CD4-positive, alpha-beta T cell (primary cell): ENCODE data around the gene COL20A1. TPM values are rescaled to one million over a fixed set of nuclear protein-coding genes. Genes with fewer than 3 reads are reported as not detected.

Experiments used
- ATAC-seq: fragments of 200-7000 bp; cut with Tn5 transposase; one replicate; pipeline ENCODE4 v1.10.0; 2022; ENCODE audit warnings: mild to moderate bottlenecking; ENCODE audit not compliant: poor library complexity
- CTCF ChIA-PET: fragments of 350-600 bp; sonication (Branson Sonifier 250); formaldehyde crosslinking; loops from one replicate; lab custom pipeline; 2021; ENCODE audit warnings: antibody characterized with exemption, inconsistent platforms; lab: Charles Lee
- POLR2A ChIA-PET: fragments of 350-600 bp; sonication (Branson Sonifier 250); formaldehyde crosslinking; loops from one replicate; lab custom pipeline; 2021; ENCODE audit warnings: antibody characterized with exemption, inconsistent platforms; lab: Charles Lee
- DNase-seq, 14 experiments: peaks; one replicate each; pipeline ENCODE4 v3.0.0-alpha.2; 2013 to 2020; ENCODE audit warnings: mixed read lengths in 2 of 14
- H3K27ac ChIP-seq, 2 donors: one replicate each; pipeline versions ENCODE4 v1.5.1 to v1.7.0; 2013; ENCODE audit warnings: low read length in 2 of 2, low read depth in 1 of 2, mild to moderate bottlenecking in 1 of 2
- H3K27me3 ChIP-seq, 2 experiments: 1 replicate in 1 of 2; 2 replicates in 1 of 2; pipeline versions ENCODE4 v1.6.1 to v1.7.0; 2013; ENCODE audit warnings: low read length in 2 of 2, control low read depth in 1 of 2, mild to moderate bottlenecking in 1 of 2, moderate library complexity in 1 of 2; ENCODE audit not compliant: insufficient read depth in 2 of 2, control insufficient read depth in 1 of 2
- H3K36me3 ChIP-seq: one replicate; pipeline ENCODE4 v1.6.1; 2013; ENCODE audit warnings: low read length, control low read depth; ENCODE audit not compliant: insufficient read depth
- H3K4me1 ChIP-seq: one replicate; pipeline ENCODE4 v1.6.1; 2013; ENCODE audit warnings: low read length, control low read depth; ENCODE audit not compliant: insufficient read depth
- H3K4me3 ChIP-seq: one replicate; pipeline ENCODE4 v1.5.1; 2013; ENCODE audit warnings: mild to moderate bottlenecking, low read length, moderate library complexity
- H3K9me3 ChIP-seq, 2 experiments: 1 replicate in 1 of 2; 2 replicates in 1 of 2; pipeline versions ENCODE4 v1.6.1 to v1.7.0; 2013; ENCODE audit warnings: low read length in 2 of 2, mild to moderate bottlenecking in 2 of 2, control low read depth in 1 of 2, moderate library complexity in 1 of 2; ENCODE audit not compliant: control insufficient read depth in 1 of 2, insufficient read depth in 1 of 2
- H3K27ac Mint-ChIP-seq: one replicate; pipeline ENCODE4 v1.8.0; 2020; ENCODE audit warnings: mixed read lengths
- H3K27me3 Mint-ChIP-seq: one replicate; pipeline ENCODE4 v1.8.0; 2021; ENCODE audit warnings: mixed read lengths
- H3K36me3 Mint-ChIP-seq: one replicate; pipeline ENCODE4 v1.8.0; 2021; ENCODE audit warnings: low read depth, mixed read lengths
- H3K4me1 Mint-ChIP-seq: one replicate; pipeline ENCODE4 v1.8.0; 2021; ENCODE audit warnings: low read depth, mixed read lengths
- H3K4me3 Mint-ChIP-seq: one replicate; pipeline ENCODE4 v1.8.0; 2020; ENCODE audit warnings: mild to moderate bottlenecking, mixed read lengths
- H3K9me3 Mint-ChIP-seq: one replicate; pipeline ENCODE4 v1.8.0; 2020; ENCODE audit warnings: mixed read lengths
- intact Hi-C, 2 experiments: fragments of 100-400 bp; cut with DNase I in 1 of 2; cut with micrococcal nuclease in 1 of 2; formaldehyde crosslinking; loops; one replicate each; pipeline versions ENCODE4 v1.15.1 to v1.9.0; 2023 to 2025; cut with DNase I, micrococcal nuclease
- total RNA-seq, 174 experiments: library from RNA in 2 of 174; stranded (reverse) in 2 of 174; gene quantifications; one replicate each; pipeline ENCODE4 v1.2.3 and lab custom pipeline; 2021 to 2026
- TF ChIP-seq, protein P1 (sequence below): fragments of 200-600 bp; IDR thresholded peaks from one replicate; pipeline ENCODE4 v1.8.0; 2022; ENCODE audit warnings: antibody characterized with exemption, mild to moderate bottlenecking

COL20A1 gene
- total RNA-seq, 2 experiments from 2014 or later, result 0.03 TPM; not detected in 1

DNA sequence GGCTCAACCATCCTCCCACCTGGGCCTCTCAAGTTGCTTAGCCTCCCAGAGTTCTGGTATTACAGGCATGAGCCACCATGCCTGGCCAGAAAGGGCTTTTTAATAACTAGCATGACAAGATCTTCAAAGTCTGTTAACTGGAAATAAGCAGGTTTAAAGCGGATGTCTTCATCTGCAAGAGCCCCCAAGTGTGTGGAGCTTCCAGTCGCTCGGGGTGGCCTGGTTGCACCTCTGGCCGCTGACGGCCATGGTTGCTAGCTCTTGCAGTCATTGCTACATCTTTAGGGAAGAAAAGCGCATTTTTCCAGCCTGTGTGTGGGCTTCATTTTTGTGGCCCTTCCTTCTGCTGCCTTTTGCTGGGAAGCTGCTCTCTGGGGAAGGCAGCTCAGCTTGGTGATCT lies 12.6 kb upstream of the COL20A1 start:
- peaks cover 12% of the 10 kb centered on the region for H3K4me1 ChIP-seq
- peaks cover 63% of the 10 kb centered on the region for H3K36me3 ChIP-seq
- no peaks in the 10 kb centered on the region for H3K27me3 ChIP-seq
- no peaks in the 10 kb centered on the region for H3K9me3 ChIP-seq
- H3K9me3 Mint-ChIP-seq, result no peaks in the 10 kb centered on the region
- H3K36me3 Mint-ChIP-seq, result peaks cover 53% of the 10 kb centered on the region
- ChIA-PET POLR2A (interaction anchor here (0.6 kb wide), 1 partner anchor 29 kb away, joined by 4 read pairs; no protein-coding TSS in a partner anchor), CTCF (no interaction called here)
- ATAC-seq (no peak), DNase-seq (no peak)
- H3K27me3 Mint-ChIP-seq, result no peaks in the 10 kb centered on the region
- TF ChIP-seq, protein P1, sequence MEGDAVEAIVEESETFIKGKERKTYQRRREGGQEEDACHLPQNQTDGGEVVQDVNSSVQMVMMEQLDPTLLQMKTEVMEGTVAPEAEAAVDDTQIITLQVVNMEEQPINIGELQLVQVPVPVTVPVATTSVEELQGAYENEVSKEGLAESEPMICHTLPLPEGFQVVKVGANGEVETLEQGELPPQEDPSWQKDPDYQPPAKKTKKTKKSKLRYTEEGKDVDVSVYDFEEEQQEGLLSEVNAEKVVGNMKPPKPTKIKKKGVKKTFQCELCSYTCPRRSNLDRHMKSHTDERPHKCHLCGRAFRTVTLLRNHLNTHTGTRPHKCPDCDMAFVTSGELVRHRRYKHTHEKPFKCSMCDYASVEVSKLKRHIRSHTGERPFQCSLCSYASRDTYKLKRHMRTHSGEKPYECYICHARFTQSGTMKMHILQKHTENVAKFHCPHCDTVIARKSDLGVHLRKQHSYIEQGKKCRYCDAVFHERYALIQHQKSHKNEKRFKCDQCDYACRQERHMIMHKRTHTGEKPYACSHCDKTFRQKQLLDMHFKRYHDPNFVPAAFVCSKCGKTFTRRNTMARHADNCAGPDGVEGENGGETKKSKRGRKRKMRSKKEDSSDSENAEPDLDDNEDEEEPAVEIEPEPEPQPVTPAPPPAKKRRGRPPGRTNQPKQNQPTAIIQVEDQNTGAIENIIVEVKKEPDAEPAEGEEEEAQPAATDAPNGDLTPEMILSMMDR, result no peak
- intact Hi-C loops, result no loop called here
- no peak overlapping the region for H3K27ac Mint-ChIP-seq
- H3K4me3 ChIP-seq, result no peak overlapping the region
- no peak overlapping the region for H3K4me3 Mint-ChIP-seq
- no peak overlapping the region for H3K27ac ChIP-seq
- peaks cover 5% of the 10 kb centered on the region for H3K4me1 Mint-ChIP-seq

DNA sequence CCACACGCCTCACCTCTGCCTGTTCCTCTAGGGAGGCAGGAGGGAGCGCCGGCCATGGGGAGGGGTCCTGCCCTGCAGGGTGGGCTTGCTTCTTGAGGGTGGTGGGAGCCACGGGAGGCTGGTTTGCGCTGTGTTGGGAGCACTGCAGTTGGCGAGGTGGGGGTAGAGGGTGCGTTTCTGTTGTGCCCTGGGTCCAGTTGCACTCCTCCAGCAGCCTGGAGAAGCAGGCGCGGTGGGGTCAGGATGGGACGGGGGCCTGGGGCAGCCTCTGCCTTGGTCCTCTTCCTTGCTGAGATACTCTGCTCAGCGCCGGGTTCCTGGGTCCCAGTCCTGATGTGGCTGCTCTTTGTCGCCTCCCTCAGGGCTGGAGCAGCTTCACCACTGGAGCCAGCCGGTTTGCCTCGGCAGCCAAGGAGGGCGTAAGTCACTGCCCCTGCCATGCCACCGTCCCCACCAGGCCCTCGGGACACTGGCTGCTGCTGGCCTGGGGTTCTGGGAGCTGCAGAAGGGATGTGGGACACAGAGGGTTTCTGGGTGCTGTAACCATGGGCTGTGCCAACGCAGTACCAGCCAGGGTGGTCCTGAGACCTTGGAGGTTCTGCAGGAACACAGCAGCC lies 11.9 kb upstream of the COL20A1 start:
- H3K27ac ChIP-seq, result no peak overlapping the region
- H3K27me3 Mint-ChIP-seq, result no peaks in the 10 kb centered on the region
- no peak overlapping the region for H3K27ac Mint-ChIP-seq
- ATAC-seq (no peak), DNase-seq (no peak)
- ChIA-PET CTCF (no interaction called here), POLR2A (no interaction called here)
- H3K9me3 Mint-ChIP-seq, result no peaks in the 10 kb centered on the region
- H3K4me1 Mint-ChIP-seq, result peaks cover 4% of the 10 kb centered on the region
- peaks cover 61% of the 10 kb centered on the region for H3K36me3 ChIP-seq
- TF ChIP-seq, protein P1, result no peak
- peaks cover 59% of the 10 kb centered on the region for H3K36me3 Mint-ChIP-seq
- H3K4me3 ChIP-seq, result no peak overlapping the region
- no peak overlapping the region for H3K4me3 Mint-ChIP-seq
- peaks cover 18% of the 10 kb centered on the region for H3K4me1 ChIP-seq
- intact Hi-C loops, result no loop called here
- no peaks in the 10 kb centered on the region for H3K27me3 ChIP-seq
- no peaks in the 10 kb centered on the region for H3K9me3 ChIP-seq

DNA sequence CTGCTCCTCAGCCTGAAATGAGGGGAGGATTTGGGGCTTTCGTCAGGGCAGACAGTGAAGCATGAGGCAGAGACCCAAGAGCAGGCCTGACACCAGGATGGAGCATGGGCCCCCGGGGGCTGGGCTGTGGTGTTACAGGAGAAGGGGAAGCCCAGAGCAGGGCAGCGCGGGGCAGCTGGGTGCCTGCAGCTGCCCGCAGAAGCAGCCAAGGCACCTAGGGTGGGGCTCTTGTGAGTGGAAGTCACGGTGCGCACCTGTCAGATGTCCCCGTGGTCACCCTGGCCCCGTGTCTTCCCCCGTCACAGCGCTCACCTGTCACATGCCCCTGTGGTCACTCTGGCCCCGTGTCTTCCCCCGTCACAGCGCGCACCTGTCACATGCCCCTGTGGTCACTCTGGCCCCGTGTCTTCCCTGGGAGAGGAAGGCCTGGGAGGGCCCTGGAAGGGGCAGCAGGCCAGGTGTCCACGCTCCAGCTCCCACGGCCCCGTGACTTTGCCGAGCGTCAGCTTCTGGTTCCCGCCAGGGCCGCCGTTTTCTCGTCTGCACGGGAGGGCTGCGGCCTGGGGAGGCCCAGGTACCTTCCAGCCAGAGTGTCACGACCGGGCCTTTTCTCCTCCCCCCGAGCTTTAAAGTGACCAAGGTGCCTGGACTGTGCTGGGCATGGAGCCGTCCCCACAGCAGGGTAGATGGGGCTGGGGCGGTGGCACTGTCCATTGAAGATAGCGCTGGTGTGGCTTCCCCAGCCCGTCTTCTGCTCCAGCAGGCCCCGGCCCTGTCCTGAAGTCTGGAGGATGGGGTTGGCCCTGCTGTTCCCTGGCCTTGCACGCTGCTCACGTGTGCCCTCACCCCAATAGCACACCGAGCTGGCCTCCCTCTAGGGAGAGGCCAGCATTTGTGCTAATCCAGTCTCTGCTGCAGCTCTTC lies 11.0 kb upstream of the COL20A1 start:
- Histone ChIP-seq H3K4me3 (no peak overlapping the region), H3K27me3 (no peaks in the 10 kb centered on the region), H3K27ac (no peak overlapping the region), H3K4me1 (peaks cover 21% of the 10 kb centered on the region), H3K36me3 (peaks cover 53% of the 10 kb centered on the region), H3K9me3 (no peaks in the 10 kb centered on the region)
- Mint-ChIP-seq H3K36me3 (peaks cover 56% of the 10 kb centered on the region), H3K9me3 (no peaks in the 10 kb centered on the region), H3K27me3 (no peaks in the 10 kb centered on the region), H3K4me3 (no peak overlapping the region), H3K27ac (no peak overlapping the region), H3K4me1 (peaks cover 4% of the 10 kb centered on the region)
- DNase-seq (no peak), ATAC-seq (no peak)
- ChIA-PET CTCF (no interaction called here), POLR2A (no interaction called here)
- TF ChIP-seq, protein P1, result no peak
- intact Hi-C loops, result loop anchor here in 1 of 2 experiments (1.0 kb wide), 1 partner anchor 23 kb away; no protein-coding TSS in a partner anchor
